Stimulated activated CD4-positive, alpha-beta T cell treated with anti-CD3 and anti-CD28 coated beads, Interleukin-1b, Interleukin-23, amount 100 ng/mL, for 4 hours (primary cell): ENCODE measurements around the gene RPTOR.

ENCODE experiments used
- DNase-seq, 2 donors: peaks; one replicate each; pipeline ENCODE4 v3.0.0-alpha.2; 2020; ENCODE audit warnings: low read depth in 2 of 2

The RPTOR gene

GRCh38 chr17:80980397-80981061 lies 435.9 kb downstream of the RPTOR start:
- peak in 1 of 2 donors; percentile 69 for DNase-seq

GRCh38 chr17:80981062-80981902 lies 436.6 kb downstream of the RPTOR start:
- DNase-seq: no peak

GRCh38 chr17:80981929-80982425 lies 437.3 kb downstream of the RPTOR start:
- no peak for DNase-seq

GRCh38 chr17:80982426-80982974 lies 437.9 kb downstream of the RPTOR start:
- DNase-seq: no peak

- DNase-seq: no peak
Measured at GRCh38 chr17:80983545-80983944, 438.9 kb downstream of the RPTOR start.

- DNase-seq: no peak
Measured at GRCh38 chr17:80984749-80985148, 440.1 kb downstream of the RPTOR start.

- DNase-seq: no peak
Measured at GRCh38 chr17:80986046-80986445, 441.4 kb downstream of the RPTOR start.

GRCh38 chr17:80986816-80987475 lies 442.3 kb downstream of the RPTOR start:
- DNase-seq: no peak

GRCh38 chr17:80987941-80988461 lies 443.4 kb downstream of the RPTOR start:
- DNase-seq: no peak

- DNase-seq: no peak
Measured at GRCh38 chr17:80989586-80989913, 444.9 kb downstream of the RPTOR start.

- DNase-seq: no peak
Measured at GRCh38 chr17:80990921-80991644, 446.4 kb downstream of the RPTOR start.

GRCh38 chr17:80991645-80992076 lies 447.0 kb downstream of the RPTOR start, which contains the start of gene CHMP6:
Gene CHMP6, plus strand, starts transcription at chr17:80991841. Its CDS starts 78 bp downstream, at chr17:80991919.
- peak; percentile 53 to 75 for DNase-seq

- DNase-seq: no peak
Measured at GRCh38 chr17:80992077-80992947, 447.7 kb downstream of the RPTOR start.

GRCh38 chr17:80992948-80993624 lies 448.4 kb downstream of the RPTOR start:
- no peak for DNase-seq

- DNase-seq: no peak
Measured at GRCh38 chr17:80995131-80995530, 450.5 kb downstream of the RPTOR start.

- DNase-seq: no peak
Measured at GRCh38 chr17:80996422-80997305, 452.0 kb downstream of the RPTOR start.

GRCh38 chr17:80997424-80998117 lies 452.9 kb downstream of the RPTOR start:
- no peak for DNase-seq
